ENCODE results near the gene PIEZO1. TPM values are rescaled to one million over a fixed set of nuclear protein-coding genes. Genes with fewer than 3 reads are reported as not detected.
A peak's percentile ranks its signal among the peaks of the same experiment; 100 is the strongest.

The PIEZO1 gene
- total and polyA plus RNA-seq, 9 of the 15 experiments (the other 6 are each of a cell fraction or from before 2014, with no cell fraction given): 3.6 to 432 (median 131) TPM

GRCh38 chr16:88700636-88701482 is 84.2 kb downstream of the PIEZO1 start (continued):
- TF ChIP-seq MTA2 (IDR thresholded peaks at IDR 0.05; ENCODE audit: low read depth): no peak
- no peak for TF ChIP-seq ZBTB34 (CRISPR knock-in tag; IDR thresholded peaks at IDR 0.05)
- no peak for TF ChIP-seq RBM22 (IDR thresholded peaks at IDR 0.05; ENCODE audit: low read depth, low read length, poor library complexity, severe bottlenecking)
- TF ChIP-seq ELF4 (CRISPR knock-in tag; IDR thresholded peaks at IDR 0.05): no peak
- TF ChIP-seq FOXP1 (CRISPR knock-in tag; IDR thresholded peaks at IDR 0.05): no peak
- no peak for TF ChIP-seq ZNF717 (CRISPR knock-in tag; IDR thresholded peaks at IDR 0.05)
- TF ChIP-seq CUX1 (CRISPR knock-in tag; IDR thresholded peaks at IDR 0.05): no peak
- TF ChIP-seq SMARCB1 (IDR thresholded peaks at IDR 0.05; ENCODE audit: insufficient read length, low read depth): no peak
- no peak for TF ChIP-seq ZNF274 (IDR thresholded peaks at IDR 0.05; ENCODE audit: borderline replicate concordance, low read depth, low read length)
- no peak for TF ChIP-seq TRIM25 (IDR thresholded peaks at IDR 0.05; ENCODE audit: borderline replicate concordance)
- no peak for TF ChIP-seq SREBF2 (CRISPR knock-in tag; IDR thresholded peaks at IDR 0.05)
- peak; percentile 55; the same call in 1 of the 2 replicates for TF ChIP-seq ZNF589 (CRISPR knock-in tag; IDR thresholded peaks at IDR 0.05; ENCODE audit: low read depth)
- TF ChIP-seq SUPT5H (IDR thresholded peaks at IDR 0.05): peak; percentile 25; the same call in 1 of the 2 replicates
- no peak for TF ChIP-seq RCOR1 (IDR thresholded peaks at IDR 0.05; ENCODE audit: borderline replicate concordance in 1 of 2, low read depth in 2 of 2, low read length in 2 of 2)
- TF ChIP-seq CHD1 (IDR thresholded peaks at IDR 0.05; ENCODE audit: low read length): no peak
- TF ChIP-seq ZFP36 (IDR thresholded peaks at IDR 0.05; ENCODE audit: low read depth, low read length, partially characterized antibody): no peak
- no peak for TF ChIP-seq HNRNPH1 (optimal IDR thresholded peaks at IDR 0.05; ENCODE audit: low read depth, low read length)
- no peak for TF ChIP-seq SRSF7 (optimal IDR thresholded peaks at IDR 0.05; ENCODE audit: low read depth, low read length)
- TF ChIP-seq SPI1 (IDR thresholded peaks at IDR 0.05; ENCODE audit: borderline replicate concordance, low read depth, low read length): no peak
- no peak for TF ChIP-seq XRCC4 (IDR thresholded peaks at IDR 0.05; ENCODE audit: extremely low read depth, insufficient read depth, insufficient read length)
